ENCODE data around the gene AP3M1. TPM values are rescaled to one million over a fixed set of nuclear protein-coding genes. Genes with fewer than 3 reads are reported as not detected.
A peak's percentile ranks its signal among the peaks of the same experiment; 100 is the strongest.

The AP3M1 gene
- total RNA-seq, 1 donor from 2014 or later: 16.3 TPM

DNA sequence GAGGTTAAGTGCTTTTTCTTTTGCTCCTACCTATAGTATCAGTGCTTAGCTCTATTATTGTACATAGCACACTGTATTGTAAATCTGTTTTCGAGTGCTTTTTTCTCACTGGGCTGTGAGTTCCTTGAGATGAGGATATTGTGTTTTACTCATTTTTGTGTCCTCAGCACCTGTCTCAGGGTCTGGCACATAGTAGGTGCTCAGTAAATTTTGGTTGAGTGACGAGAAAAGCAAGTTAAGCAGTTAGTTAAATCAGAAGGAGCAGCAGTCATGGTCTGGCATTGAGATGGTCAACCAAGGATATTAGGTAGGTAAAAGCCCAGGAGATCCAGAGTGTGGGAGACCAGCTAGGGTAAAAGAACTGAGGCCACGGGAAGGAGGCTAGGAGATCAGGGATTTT, 51.2 kb downstream of the AP3M1 start:
- no peak for FAIRE-seq
- TF ChIP-seq, protein P1, sequence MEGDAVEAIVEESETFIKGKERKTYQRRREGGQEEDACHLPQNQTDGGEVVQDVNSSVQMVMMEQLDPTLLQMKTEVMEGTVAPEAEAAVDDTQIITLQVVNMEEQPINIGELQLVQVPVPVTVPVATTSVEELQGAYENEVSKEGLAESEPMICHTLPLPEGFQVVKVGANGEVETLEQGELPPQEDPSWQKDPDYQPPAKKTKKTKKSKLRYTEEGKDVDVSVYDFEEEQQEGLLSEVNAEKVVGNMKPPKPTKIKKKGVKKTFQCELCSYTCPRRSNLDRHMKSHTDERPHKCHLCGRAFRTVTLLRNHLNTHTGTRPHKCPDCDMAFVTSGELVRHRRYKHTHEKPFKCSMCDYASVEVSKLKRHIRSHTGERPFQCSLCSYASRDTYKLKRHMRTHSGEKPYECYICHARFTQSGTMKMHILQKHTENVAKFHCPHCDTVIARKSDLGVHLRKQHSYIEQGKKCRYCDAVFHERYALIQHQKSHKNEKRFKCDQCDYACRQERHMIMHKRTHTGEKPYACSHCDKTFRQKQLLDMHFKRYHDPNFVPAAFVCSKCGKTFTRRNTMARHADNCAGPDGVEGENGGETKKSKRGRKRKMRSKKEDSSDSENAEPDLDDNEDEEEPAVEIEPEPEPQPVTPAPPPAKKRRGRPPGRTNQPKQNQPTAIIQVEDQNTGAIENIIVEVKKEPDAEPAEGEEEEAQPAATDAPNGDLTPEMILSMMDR (IDR thresholded peaks at IDR 0.05; ENCODE audit: insufficient read depth, low read length, severe bottlenecking): no peak
- H3K36me3 ChIP-seq (ENCODE audit: control insufficient read depth, insufficient read depth, low read length): peaks cover 19% of the 10 kb centered on the region
- DNase-seq (ENCODE audit: low read depth): no peak
- no peaks in the 10 kb centered on the region for H3K27me3 ChIP-seq (ENCODE audit: control insufficient read depth, insufficient read depth, low read length)
- H3K4me3 ChIP-seq (ENCODE audit: low read depth, low read length): no peak overlapping the region

DNA sequence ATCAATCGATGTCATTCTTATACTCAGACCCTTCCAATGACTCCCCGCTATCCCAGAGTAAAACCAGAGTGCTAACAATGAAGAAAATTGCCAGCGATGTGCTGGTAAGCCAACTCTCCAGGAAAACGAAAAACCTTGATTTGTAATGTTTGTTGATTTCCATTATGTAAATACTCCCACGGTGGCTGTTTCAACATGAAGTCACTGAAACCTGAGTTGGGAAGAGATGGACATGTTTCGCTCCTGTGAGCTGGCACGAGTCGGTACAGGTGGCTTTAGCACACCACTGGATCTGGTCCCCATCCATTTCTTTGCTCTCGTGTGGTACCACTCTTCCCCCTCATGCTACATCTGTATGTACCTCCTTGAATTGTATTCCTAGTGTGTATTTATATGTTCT, 52.9 kb downstream of the AP3M1 start:
- H3K27me3 ChIP-seq (ENCODE audit: control insufficient read depth, insufficient read depth, low read length): no peaks in the 10 kb centered on the region

DNA sequence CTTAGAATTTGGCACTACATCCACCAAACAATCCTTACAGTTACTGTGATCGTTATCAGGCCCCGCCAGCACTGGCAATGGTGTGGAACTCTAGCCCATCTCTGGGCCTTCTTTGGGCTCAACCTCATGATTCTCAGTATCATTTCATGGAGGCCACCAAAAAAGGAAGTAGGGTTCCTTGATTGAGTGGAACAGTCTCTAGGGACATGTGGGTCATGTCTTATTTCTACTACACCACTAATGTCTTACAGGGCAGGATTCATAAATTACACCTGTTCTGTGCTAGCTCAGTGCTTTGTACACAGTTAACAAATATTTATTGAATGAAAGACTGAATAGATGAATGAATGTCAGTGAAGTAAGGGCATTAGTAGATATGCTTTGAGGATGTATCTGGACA, 53.9 kb downstream of the AP3M1 start:
- FAIRE-seq (no peak), DNase-seq (ENCODE audit: low read depth) (no peak)
- TF ChIP-seq, protein P1 (IDR thresholded peaks at IDR 0.05; ENCODE audit: insufficient read depth, low read length, severe bottlenecking): no peak
- Histone ChIP-seq H3K27me3 (ENCODE audit: control insufficient read depth, insufficient read depth, low read length) (no peaks in the 10 kb centered on the region), H3K4me3 (ENCODE audit: low read depth, low read length) (no peak overlapping the region), H3K36me3 (ENCODE audit: control insufficient read depth, insufficient read depth, low read length) (peaks cover 26% of the 10 kb centered on the region)

More for the DNA sequence above, 52.9 kb downstream of the AP3M1 start:
- peak; percentile 73 for DNase-seq (ENCODE audit: low read depth)
- no peak for FAIRE-seq
- H3K4me3 ChIP-seq (ENCODE audit: low read depth, low read length): no peak overlapping the region
- H3K36me3 ChIP-seq (ENCODE audit: control insufficient read depth, insufficient read depth, low read length): peaks cover 21% of the 10 kb centered on the region
- TF ChIP-seq, protein P1 (IDR thresholded peaks at IDR 0.05; ENCODE audit: insufficient read depth, low read length, severe bottlenecking): no peak

DNA sequence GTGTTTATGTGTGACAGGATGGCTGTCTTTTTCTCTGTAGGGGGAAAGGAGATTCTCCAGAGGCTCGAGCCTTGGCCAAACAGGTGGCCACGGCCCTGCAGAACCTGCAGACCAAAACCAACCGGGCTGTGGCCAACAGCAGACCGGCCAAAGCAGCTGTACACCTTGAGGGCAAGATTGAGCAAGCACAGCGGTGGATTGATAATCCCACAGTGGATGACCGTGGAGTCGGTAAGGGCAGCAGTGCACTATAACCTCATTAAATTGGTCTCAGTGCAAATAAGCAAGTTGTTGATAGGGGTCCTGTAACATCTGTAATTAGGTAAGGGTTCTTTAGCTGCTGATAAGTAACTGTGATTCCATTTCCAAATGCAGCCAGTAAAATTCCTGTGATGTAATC, 56.4 kb downstream of the AP3M1 start:
- H3K36me3 ChIP-seq (ENCODE audit: control insufficient read depth, insufficient read depth, low read length): peaks cover 29% of the 10 kb centered on the region
- no peak for FAIRE-seq
- DNase-seq (ENCODE audit: low read depth): no peak
- no peak overlapping the region for H3K4me3 ChIP-seq (ENCODE audit: low read depth, low read length)
- TF ChIP-seq, protein P1 (IDR thresholded peaks at IDR 0.05; ENCODE audit: insufficient read depth, low read length, severe bottlenecking): no peak
- H3K27me3 ChIP-seq (ENCODE audit: control insufficient read depth, insufficient read depth, low read length): no peaks in the 10 kb centered on the region

DNA sequence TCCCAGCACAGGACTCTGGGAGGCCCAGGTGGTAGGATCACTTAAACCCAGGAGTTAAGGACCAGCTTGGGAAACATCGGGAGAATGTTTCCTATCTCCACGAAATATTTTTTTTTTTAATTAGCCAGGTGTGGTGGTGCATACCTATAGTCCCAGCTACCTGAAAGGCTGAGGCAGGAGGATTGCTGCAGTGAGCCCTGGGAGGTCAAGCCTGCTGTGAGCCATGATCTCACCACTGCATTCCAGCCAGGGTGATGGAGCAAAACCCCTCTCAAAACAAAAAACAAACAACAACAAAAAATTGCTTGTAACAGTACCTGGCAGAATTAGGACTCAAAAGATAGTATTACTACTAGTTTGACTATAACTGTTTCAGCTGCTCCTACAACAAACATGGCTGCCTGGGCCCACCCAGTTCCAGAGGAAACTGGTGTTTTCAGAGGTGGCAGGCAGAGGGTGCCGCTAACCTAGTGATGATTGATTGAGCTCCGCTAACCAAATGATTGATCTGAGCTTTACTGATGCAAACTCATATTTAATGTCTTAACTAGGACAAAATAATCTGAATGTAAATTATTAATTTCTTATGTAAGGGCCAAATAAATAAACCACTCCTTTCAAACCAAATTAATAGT, 57.0 kb downstream of the AP3M1 start:
- H3K4me3 ChIP-seq (ENCODE audit: low read depth, low read length): no peak overlapping the region
- H3K36me3 ChIP-seq (ENCODE audit: control insufficient read depth, insufficient read depth, low read length): peaks cover 35% of the 10 kb centered on the region
- no peak for DNase-seq (ENCODE audit: low read depth)
- FAIRE-seq: no peak
- TF ChIP-seq, protein P1 (IDR thresholded peaks at IDR 0.05; ENCODE audit: insufficient read depth, low read length, severe bottlenecking): no peak
- no peaks in the 10 kb centered on the region for H3K27me3 ChIP-seq (ENCODE audit: control insufficient read depth, insufficient read depth, low read length)

DNA sequence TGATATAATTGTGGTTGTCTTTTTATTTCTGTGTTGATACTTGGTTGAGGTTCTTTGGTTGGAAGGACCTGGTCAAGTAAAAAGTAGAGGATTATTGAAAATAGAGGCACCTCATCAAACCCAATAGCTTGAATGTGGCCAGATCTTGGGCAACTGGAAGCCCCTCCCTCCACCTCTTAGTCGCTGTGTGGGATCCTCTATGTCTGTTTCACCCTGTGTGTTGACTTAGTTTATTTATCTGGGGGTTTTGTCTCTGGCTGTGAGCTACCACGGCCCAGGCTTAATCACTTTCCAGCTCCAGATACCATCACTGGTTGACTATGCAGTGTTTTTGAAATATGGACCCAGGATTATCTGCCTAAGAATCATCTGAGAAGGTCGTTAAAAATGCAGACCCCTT, 58.3 kb downstream of the AP3M1 start:
- TF ChIP-seq, protein P1 (IDR thresholded peaks at IDR 0.05; ENCODE audit: insufficient read depth, low read length, severe bottlenecking): no peak
- H3K36me3 ChIP-seq (ENCODE audit: control insufficient read depth, insufficient read depth, low read length): peaks cover 34% of the 10 kb centered on the region
- no peak for FAIRE-seq
- H3K27me3 ChIP-seq (ENCODE audit: control insufficient read depth, insufficient read depth, low read length): no peaks in the 10 kb centered on the region
- no peak overlapping the region for H3K4me3 ChIP-seq (ENCODE audit: low read depth, low read length)
- DNase-seq (ENCODE audit: low read depth): no peak
